Measurements from ENCODE around the gene MAT1A. TPM values are rescaled to one million over a fixed set of nuclear protein-coding genes. Genes with fewer than 3 reads are reported as not detected.

The MAT1A gene
- total and polyA plus RNA-seq, 2 of the 8 experiments (the other 6 are each of a cell fraction or from before 2014, with no cell fraction given): 4.1 to 6.4 TPM

GRCh38 chr10:80253266-80253962 lies 36.0 kb downstream of the MAT1A start:
- Histone ChIP-seq H2BK12ac (ENCODE audit: low read depth, low read length) (no peak overlapping the region), H4K20me1 (replicated peaks in 1 of 2; ENCODE audit: control insufficient read depth in 1 of 2, insufficient read depth in 2 of 2, low read length in 2 of 2) (no peaks in the 10 kb centered on the region), H3K79me2 (ENCODE audit: control insufficient read depth in 1 of 2, insufficient read depth in 2 of 2, low read length in 2 of 2) (no peaks in the 10 kb centered on the region), H3K14ac (ENCODE audit: insufficient read length) (no peak overlapping the region), H3K4me1 (replicated peaks in 1 of 4; ENCODE audit: control insufficient read depth in 3 of 4, insufficient read depth in 4 of 4, low read length in 3 of 4) (peaks cover 0 to 3% (median under 1%) of the 10 kb centered on the region in 4 experiments; a peak in 1 of 7 replicates), H4K8ac (ENCODE audit: extremely low read depth, insufficient read depth, low read length) (no peak overlapping the region; the same call in 1 of the 2 replicates), H2AFZ (ENCODE audit: low read length) (no peak overlapping the region), H3K9me3 (ENCODE audit: insufficient read depth in 2 of 2, low read depth in 1 of 2, low read length in 1 of 2) (no peaks in the 10 kb centered on the region), H3K9ac (replicated peaks in 1 of 4; ENCODE audit: extremely low read depth in 1 of 4, low read depth in 3 of 4, low read length in 3 of 4) (no peak overlapping the region), H3K79me1 (ENCODE audit: low read depth, low read length) (no peaks in the 10 kb centered on the region), H3K4me3 (ENCODE audit: extremely low read depth in 1 of 4, insufficient read depth in 2 of 4, low read depth in 3 of 4, low read length in 4 of 4) (no peak overlapping the region), H2AK5ac (ENCODE audit: low read depth, low read length) (no peak overlapping the region), H4K5ac (ENCODE audit: insufficient read length, low read depth, low read length) (no peak overlapping the region), H3K4me2 (ENCODE audit: insufficient read depth in 1 of 2, low read depth in 2 of 2, low read length in 2 of 2) (no peak overlapping the region), H3K23ac (ENCODE audit: insufficient read length) (no peak overlapping the region), H3K27ac (ENCODE audit: low read depth, low read length) (no peak overlapping the region), H2BK15ac (ENCODE audit: low read length) (no peak overlapping the region), H3K27me3 (replicated peaks in 1 of 4; ENCODE audit: control insufficient read depth in 3 of 4, extremely low read depth in 1 of 4, insufficient read depth in 3 of 4, low read length in 3 of 4) (no peaks in the 10 kb centered on the region), H2BK20ac (ENCODE audit: low read length) (no peak overlapping the region), H3K23me2 (ENCODE audit: low read depth, low read length) (no peaks in the 10 kb centered on the region), H4K91ac (replicated peaks; ENCODE audit: insufficient read length, low read length) (no peak overlapping the region), H3K18ac (ENCODE audit: extremely low read depth, low read length) (no peak overlapping the region), H3K4ac (replicated peaks; ENCODE audit: insufficient read length, low read depth, low read length) (no peak overlapping the region), H3K56ac (replicated peaks; ENCODE audit: insufficient read length, low read depth, low read length) (no peak overlapping the region), H2BK120ac (replicated peaks; ENCODE audit: low read depth, low read length) (no peak overlapping the region), H2BK5ac (ENCODE audit: low read depth, low read length) (no peak overlapping the region), H3K36me3 (ENCODE audit: control insufficient read depth in 2 of 4, insufficient read depth in 4 of 4, low read length in 3 of 4) (no peaks in the 10 kb centered on the region)
- TF ChIP-seq USF2 (IDR thresholded peaks at IDR 0.05; ENCODE audit: low read length) (no peak), BRCA1 (IDR thresholded peaks at IDR 0.05; ENCODE audit: low read depth, low read length) (no peak), CBX5 (IDR thresholded peaks at IDR 0.05; ENCODE audit: low read depth, low read length) (no peak)
- WGBS, 2 experiments (ENCODE audit: extremely low coverage in 1 of 2, insufficient coverage in 1 of 2, insufficient read length in 1 of 2, insufficient replicate concordance in 2 of 2, low coverage in 1 of 2, low lambda C conversion rate in 2 of 2, missing lambda C conversion rate in 1 of 2): 89% methylated on average over 5 of the region's 5 CpGs; no CpG with 5 or more reads in 1 of the 2 experiments
- ChIA-PET POLR2A (ENCODE audit: partially characterized antibody) (interaction anchor here (1.2 kb wide), 1 partner anchor 27 kb away, joined by 3 read pairs; no protein-coding TSS in a partner anchor), CTCF (ENCODE audit: partially characterized antibody) (interaction anchor here (0.8 to 1.5 kb wide), 5 partner anchors 109 to 206 kb away, joined by 3 to 4 read pairs (median 3); no protein-coding TSS in a partner anchor)
- no peak for DNase-seq (ENCODE audit: low read depth in 1 of 2, low spot score in 2 of 2)
- FAIRE-seq: no peak
